Transverse colon (tissue), 4 donors: ENCODE data around the gene ZDHHC14.

Source experiments
- CTCF ChIP-seq, 5 experiments: fragments of 200-600 bp in 3 of 5; fragments of 450-650 bp in 2 of 5; sonication (generic) in 3 of 5; IDR thresholded peaks; 1 replicate in 2 of 5; 2 replicates in 3 of 5; pipeline ENCODE4 v1.5.1; 2016 to 2017; ENCODE audit warnings: antibody characterized with exemption in 5 of 5, inconsistent platforms in 3 of 5, mild to moderate bottlenecking in 2 of 5, moderate library complexity in 1 of 5
- EP300 ChIP-seq: sonication (generic); formaldehyde crosslinking; IDR thresholded peaks from one replicate; pipeline ENCODE4 v1.6.1; 2017; ENCODE audit warnings: antibody characterized with exemption, low read depth
- POLR2A ChIP-seq: fragments of 450-650 bp; IDR thresholded peaks from one replicate; pipeline ENCODE4 v1.6.1; 2016; ENCODE audit warnings: antibody characterized with exemption, mild to moderate bottlenecking, moderate library complexity
- POLR2AphosphoS5 ChIP-seq, 3 donors: sonication (generic); formaldehyde crosslinking; IDR thresholded peaks; one replicate each; pipeline ENCODE4 v1.6.1; 2016; ENCODE audit warnings: antibody characterized with exemption in 3 of 3

DNA sequence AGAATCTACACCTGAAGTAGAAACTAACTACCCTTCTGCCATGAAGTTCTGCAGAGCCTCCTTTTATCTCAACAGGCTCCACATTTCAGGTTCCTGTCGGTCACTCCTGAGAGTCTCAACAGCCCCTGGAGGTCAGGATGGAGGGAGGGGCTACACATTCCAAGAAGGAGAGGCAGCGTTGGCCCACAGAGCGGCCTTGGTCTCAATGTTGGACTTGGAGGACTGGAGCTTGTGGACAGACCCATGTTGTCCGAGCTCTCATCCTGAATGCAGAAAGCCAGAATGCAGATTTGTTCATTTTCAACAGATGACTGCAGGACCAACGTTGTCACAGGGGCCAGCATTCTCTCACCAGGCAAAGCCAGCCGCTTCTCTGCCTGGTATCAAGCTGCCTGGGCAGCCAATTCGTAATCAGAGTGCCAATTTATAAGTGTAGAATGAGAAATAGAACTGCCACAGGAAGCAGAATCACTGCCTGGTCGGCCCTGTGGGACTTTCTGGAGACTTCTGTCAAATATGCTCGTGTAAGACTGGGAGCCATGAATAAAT, 229.5 kb downstream of the ZDHHC14 start:
- no peak for TF ChIP-seq POLR2AphosphoS5 (IDR thresholded peaks at IDR 0.05)
- TF ChIP-seq CTCF (IDR thresholded peaks at IDR 0.05), result no peak
- no peak for TF ChIP-seq POLR2A
- TF ChIP-seq EP300, result no peak
